HUES64 (cell line): ENCODE data around the gene NXF1.

Experiments
- H3K27ac ChIP-seq: 2 replicates; pipeline ENCODE4 v1.7.0; 2013; ENCODE audit warnings: low read depth, low read length, inconsistent platforms
- H3K27me3 ChIP-seq: 2 replicates; pipeline ENCODE4 v1.6.1; 2013; ENCODE audit warnings: mild to moderate bottlenecking, low read length; ENCODE audit not compliant: insufficient read depth
- H3K36me3 ChIP-seq: 2 replicates; pipeline ENCODE4 v1.6.1; 2013; ENCODE audit warnings: mild to moderate bottlenecking, low read length; ENCODE audit not compliant: insufficient read depth
- H3K4me1 ChIP-seq: 2 replicates; pipeline ENCODE4 v1.6.1; 2013; ENCODE audit warnings: mild to moderate bottlenecking, low read length, moderate library complexity; ENCODE audit not compliant: insufficient read depth
- H3K4me3 ChIP-seq: 2 replicates; pipeline ENCODE4 v1.5.1; 2013; ENCODE audit warnings: mild to moderate bottlenecking, low read length, moderate library complexity
- H3K9ac ChIP-seq: 2 replicates; pipeline ENCODE4 v1.6.1; 2013; ENCODE audit warnings: mild to moderate bottlenecking, low read depth, low read length
- H3K9me3 ChIP-seq: 2 replicates; pipeline ENCODE4 v1.6.1; 2013; ENCODE audit warnings: low read depth, low read length; ENCODE audit not compliant: insufficient read depth
- WGBS: fragments of 150-250, 120-280 bp; methylation state at CpG from one replicate; pipeline ENCODE4 v1.1.7; 2013; ENCODE audit warnings: missing lambda C conversion rate; 5-methylcytosine and 5-hydroxymethylcytosine counted together

The NXF1 gene

DNA sequence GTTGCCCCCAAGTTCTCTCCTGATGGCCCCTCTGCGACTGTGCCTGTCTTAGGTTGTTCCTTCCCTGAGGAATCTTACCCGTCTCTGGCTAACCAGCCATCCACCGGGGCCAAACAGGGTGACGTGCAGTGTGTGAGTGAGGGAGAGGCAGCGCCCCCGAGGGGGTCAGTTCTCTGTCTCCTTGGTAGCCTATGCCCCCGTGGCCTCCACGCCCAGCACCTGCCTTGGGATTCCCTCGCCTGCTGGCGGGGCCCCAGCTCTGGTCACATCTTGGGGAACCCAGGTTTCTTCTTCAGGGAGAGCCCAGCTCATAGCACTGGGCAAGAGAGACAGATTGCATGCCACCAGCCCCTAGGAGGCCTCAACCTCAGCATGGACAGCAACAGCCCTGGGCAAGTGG is 5.8 kb downstream of the NXF1 start:
- Histone ChIP-seq H3K27me3 (no peaks in the 10 kb centered on the region), H3K36me3 (peaks cover 92% of the 10 kb centered on the region), H3K27ac (no peak overlapping the region), H3K9ac (no peak overlapping the region), H3K9me3 (no peaks in the 10 kb centered on the region), H3K4me1 (peaks cover 7% of the 10 kb centered on the region; the same call in 1 of the 2 replicates), H3K4me3 (no peak overlapping the region)
- WGBS, result 92% methylated on average over 10 of the region's 10 CpGs

- WGBS, result 89% methylated on average over 7 of the region's 7 CpGs
- peaks cover 90% of the 10 kb centered on the region for H3K36me3 ChIP-seq
- H3K27me3 ChIP-seq, result no peaks in the 10 kb centered on the region
- H3K27ac ChIP-seq, result no peak overlapping the region
- H3K9ac ChIP-seq, result no peak overlapping the region
- H3K9me3 ChIP-seq, result no peaks in the 10 kb centered on the region
- H3K4me3 ChIP-seq, result no peak overlapping the region
- peaks cover 2% of the 10 kb centered on the region; the same call in 1 of the 2 replicates for H3K4me1 ChIP-seq
Observed at GRCh38 chr11:62796281-62796680, 9.0 kb downstream of the NXF1 start.

DNA sequence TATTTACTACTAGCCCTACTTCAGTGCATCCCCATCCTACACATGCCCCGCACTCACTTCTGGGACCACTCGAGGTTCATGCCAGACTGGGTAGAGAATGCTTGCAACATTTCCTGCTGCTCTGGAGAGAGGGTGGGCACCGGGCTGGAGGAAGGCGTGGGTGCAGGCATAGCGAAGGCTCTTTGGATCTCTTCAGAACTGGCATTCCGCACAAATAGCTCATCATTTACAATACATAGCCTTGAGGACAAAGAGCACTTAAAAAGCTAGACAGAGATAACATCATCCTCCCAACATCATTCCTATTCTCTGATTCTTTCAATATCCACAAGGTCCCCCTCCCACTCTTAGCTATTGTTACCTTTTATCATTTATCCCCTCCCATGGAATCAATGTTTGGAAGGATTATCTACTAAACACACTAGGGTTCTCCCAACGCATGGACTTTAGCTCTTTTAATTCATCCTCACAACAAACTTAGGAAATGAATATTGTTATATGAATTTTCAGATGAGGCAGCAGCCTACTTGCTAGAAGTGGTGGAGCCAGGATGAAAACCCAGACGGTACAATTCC is 11.0 kb downstream of the NXF1 start:
- H3K9ac ChIP-seq, result no peak overlapping the region
- H3K27me3 ChIP-seq, result no peaks in the 10 kb centered on the region
- no peak overlapping the region for H3K27ac ChIP-seq
- H3K9me3 ChIP-seq, result no peaks in the 10 kb centered on the region
- no peak overlapping the region for H3K4me3 ChIP-seq
- WGBS, result 97% methylated on average over 7 of the region's 8 CpGs
- H3K4me1 ChIP-seq, result peaks cover 2% of the 10 kb centered on the region; the same call in 1 of the 2 replicates
- H3K36me3 ChIP-seq, result peaks cover 85% of the 10 kb centered on the region

- H3K27me3 ChIP-seq, result no peaks in the 10 kb centered on the region
- H3K27ac ChIP-seq, result peak overlapping the region; percentile 61; the same call in 1 of the 2 replicates
- 54% methylated on average over 11 of the region's 11 CpGs for WGBS
- peak overlapping the region; percentile 97 for H3K4me3 ChIP-seq
- peaks cover 2% of the 10 kb centered on the region; the same call in 1 of the 2 replicates for H3K4me1 ChIP-seq
- H3K9ac ChIP-seq, result peak overlapping the region; percentile 3; the same call in 1 of the 2 replicates
- no peaks in the 10 kb centered on the region for H3K9me3 ChIP-seq
- H3K36me3 ChIP-seq, result peaks cover 72% of the 10 kb centered on the region
Observed at GRCh38 chr11:62792202-62792575, 13.1 kb downstream of the NXF1 start.

DNA sequence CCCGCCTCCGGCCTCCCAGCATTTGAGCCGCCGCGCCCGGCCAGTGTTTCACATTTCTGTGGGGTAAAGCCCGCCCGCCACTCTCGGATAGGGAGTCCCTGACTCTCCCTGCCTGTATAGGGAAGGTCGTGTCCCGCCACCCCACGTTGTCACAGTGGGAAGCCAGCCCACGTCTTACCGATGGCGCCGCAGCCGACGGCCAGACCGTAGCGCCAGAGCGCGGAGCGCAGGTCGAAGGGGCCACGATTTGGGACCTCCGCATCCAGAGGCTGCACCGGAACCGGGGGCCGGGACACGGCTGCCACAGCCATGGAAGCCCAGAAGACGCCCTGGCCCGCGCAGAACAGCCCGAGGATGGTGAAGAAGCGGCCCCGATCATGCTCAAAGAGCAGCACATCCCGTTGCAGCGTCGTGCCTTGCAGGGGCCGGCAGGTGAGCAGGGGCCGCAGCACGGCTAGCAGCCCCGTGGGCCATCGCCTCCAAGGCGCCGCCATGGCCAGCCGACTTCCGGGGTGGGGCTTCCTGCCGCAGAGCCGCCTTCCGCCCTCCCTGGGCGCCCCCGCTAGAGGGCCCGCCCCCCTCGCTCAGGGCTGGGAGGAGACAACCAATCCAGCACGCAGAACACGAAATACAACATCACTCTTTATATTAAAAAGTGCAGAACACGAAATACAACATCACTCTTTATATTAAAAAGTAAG is 13.6 kb downstream of the NXF1 start, which contains the start of gene TMEM223:
Gene TMEM223, minus strand, starts transcription at position 506 of the 701 bp plus-strand sequence. Its CDS starts 12 bp downstream, at position 494.
- 1% methylated on average over 57 of the region's 58 CpGs for WGBS
- H3K27me3 ChIP-seq, result no peaks in the 10 kb centered on the region
- no peaks in the 10 kb centered on the region for H3K9me3 ChIP-seq
- peak within 1 kb of the TSS; percentile 86 for H3K27ac ChIP-seq
- H3K9ac ChIP-seq, result peak within 1 kb of the TSS; percentile 97
- H3K36me3 ChIP-seq, result peaks cover 66% of the 10 kb centered on the region
- peak within 1 kb of the TSS; percentile 97 for H3K4me3 ChIP-seq
- H3K4me1 ChIP-seq, result peaks cover 2% of the 10 kb centered on the region; the same call in 1 of the 2 replicates

GRCh38 chr11:62789576-62789975 is 15.7 kb downstream of the NXF1 start:
- Histone ChIP-seq H3K27ac (no peak overlapping the region), H3K9me3 (no peaks in the 10 kb centered on the region), H3K27me3 (no peaks in the 10 kb centered on the region), H3K9ac (no peak overlapping the region), H3K36me3 (peaks cover 56% of the 10 kb centered on the region), H3K4me3 (no peak overlapping the region), H3K4me1 (peaks cover 2% of the 10 kb centered on the region; the same call in 1 of the 2 replicates)
- 94% methylated on average over 3 of the region's 3 CpGs for WGBS

DNA sequence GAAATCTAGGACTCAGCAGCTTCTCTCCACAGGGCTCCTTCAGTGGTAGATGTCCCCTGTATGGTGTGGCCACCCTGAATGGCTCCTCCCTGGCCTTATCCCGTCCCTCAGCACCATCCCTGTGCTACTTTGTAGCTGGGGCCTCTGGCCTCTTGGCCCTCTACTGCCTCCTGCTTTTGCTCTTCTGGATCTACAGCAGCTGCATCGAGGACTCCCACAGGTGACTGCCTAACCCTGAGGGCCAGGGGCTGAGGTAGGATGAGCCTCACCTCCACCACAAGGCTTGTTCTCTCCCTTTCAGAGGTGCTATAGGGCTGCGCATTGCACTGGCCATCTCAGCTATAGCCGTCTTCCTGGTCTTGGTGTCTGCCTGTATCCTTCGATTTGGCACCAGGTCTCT is 16.2 kb downstream of the NXF1 start:
- Histone ChIP-seq H3K9me3 (no peaks in the 10 kb centered on the region), H3K4me1 (peaks cover 2% of the 10 kb centered on the region; the same call in 1 of the 2 replicates), H3K4me3 (peak overlapping the region; percentile 84; the same call in 1 of the 2 replicates), H3K36me3 (peaks cover 52% of the 10 kb centered on the region), H3K27ac (peak overlapping the region; percentile 28; the same call in 1 of the 2 replicates), H3K9ac (no peak overlapping the region), H3K27me3 (no peaks in the 10 kb centered on the region)
- WGBS, result 90% methylated on average over 5 of the region's 5 CpGs

- peak within 1 kb of the TSS; percentile 95 for H3K27ac ChIP-seq
- no peaks in the 10 kb centered on the region for H3K27me3 ChIP-seq
- H3K9me3 ChIP-seq, result no peaks in the 10 kb centered on the region
- peak within 1 kb of the TSS; percentile 92 for H3K9ac ChIP-seq
- WGBS, result under 1% methylated on average over 88 of the region's 88 CpGs
- H3K4me1 ChIP-seq, result peaks cover 2% of the 10 kb centered on the region; the same call in 1 of the 2 replicates
- peak within 1 kb of the TSS; percentile 84 for H3K4me3 ChIP-seq
- peaks cover 50% of the 10 kb centered on the region for H3K36me3 ChIP-seq
Observed at GRCh38 chr11:62787005-62787759, 18.1 kb downstream of the NXF1 start, which contains the start of gene TMEM179B. TSS of gene TMEM179B (plus strand) at chr11:62787402. CDS start at chr11:62787432, 30 bp downstream.

DNA sequence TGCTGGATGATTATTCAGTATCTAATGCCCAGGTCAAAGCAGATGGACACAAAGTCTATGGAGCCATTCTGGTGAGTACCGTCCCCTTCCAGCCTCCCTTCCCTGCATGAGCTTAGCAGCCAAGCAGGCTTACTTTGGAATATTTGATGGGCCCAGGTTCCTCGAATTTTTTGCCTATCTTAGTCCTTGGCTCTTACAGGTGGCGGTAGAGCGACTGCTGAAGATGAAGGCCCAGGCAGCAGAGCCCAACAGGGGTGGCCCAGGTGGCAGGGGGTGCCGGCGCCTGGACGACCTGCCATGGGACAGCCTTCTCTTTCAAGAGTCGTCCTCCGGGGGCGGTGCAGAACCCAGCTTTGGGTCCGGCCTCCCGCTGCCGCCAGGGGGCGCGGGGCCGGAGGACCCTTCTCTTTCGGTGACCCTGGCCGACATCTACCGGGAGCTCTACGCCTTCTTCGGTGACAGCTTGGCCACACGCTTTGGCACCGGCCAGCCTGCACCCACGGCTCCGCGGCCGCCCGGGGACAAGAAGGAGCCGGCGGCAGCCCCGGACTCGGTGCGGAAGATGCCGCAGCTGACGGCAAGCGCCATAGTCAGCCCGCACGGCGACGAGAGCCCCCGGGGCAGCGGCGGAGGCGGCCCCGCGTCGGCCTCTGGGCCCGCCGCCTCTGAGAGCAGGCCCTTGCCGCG is 18.8 kb downstream of the NXF1 start:
- Histone ChIP-seq H3K4me1 (no peaks in the 10 kb centered on the region; the same call in 1 of the 2 replicates), H3K27ac (peak overlapping the region; percentile 95; the same call in 1 of the 2 replicates), H3K9me3 (no peaks in the 10 kb centered on the region), H3K27me3 (no peaks in the 10 kb centered on the region), H3K4me3 (peak overlapping the region; percentile 84), H3K9ac (peak overlapping the region; percentile 92), H3K36me3 (peaks cover 54% of the 10 kb centered on the region)
- 4% methylated on average over 51 of the region's 51 CpGs for whole genome bisulfite sequencing

DNA sequence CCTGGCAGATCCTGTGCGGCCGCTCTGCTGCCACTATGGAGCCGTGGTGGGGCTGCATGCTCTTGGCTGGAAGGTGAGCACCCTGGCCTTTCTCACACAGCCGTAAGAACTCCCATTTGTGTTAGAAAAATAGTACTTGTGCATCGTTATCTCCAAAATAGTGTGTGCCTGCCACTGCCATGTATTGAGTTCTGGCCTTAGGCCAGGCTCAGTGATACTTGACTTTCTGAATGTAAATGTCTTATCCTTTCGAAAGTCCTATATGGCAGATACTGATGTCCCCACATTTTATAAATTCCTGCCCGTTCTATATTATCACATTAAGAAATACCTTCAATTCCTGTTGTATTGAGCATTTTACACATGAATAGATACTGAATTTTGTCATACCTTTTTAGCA is 22.5 kb downstream of the NXF1 start:
- Histone ChIP-seq H3K9me3 (no peaks in the 10 kb centered on the region), H3K9ac (no peak overlapping the region), H3K27ac (no peak overlapping the region), H3K27me3 (no peaks in the 10 kb centered on the region), H3K4me1 (no peaks in the 10 kb centered on the region; the same call in 1 of the 2 replicates), H3K4me3 (no peak overlapping the region), H3K36me3 (peaks cover 50% of the 10 kb centered on the region)
- 99% methylated on average over 7 of the region's 7 CpGs for WGBS
